ENCODE data around the gene C2CD2.

- no peak for TF ChIP-seq CTCF (conservative IDR thresholded peaks at IDR 0.05; ENCODE audit: low read length)
- no peak for TF ChIP-seq EZH2phosphoT487 (IDR thresholded peaks at IDR 0.05; ENCODE audit: borderline replicate concordance, low read depth, low read length)
Observed at GRCh38 chr21:41979751-41980369, 26.0 kb upstream of the C2CD2 start.
